GM23248 (cell line): Measurements from ENCODE around the gene WSB1. TPM values are rescaled to one million over a fixed set of nuclear protein-coding genes. Genes with fewer than 3 reads are reported as not detected.
A peak's percentile ranks its signal among the peaks of the same experiment; 100 is the strongest.

Experiments used
- DNase-seq: peaks from one replicate; pipeline ENCODE4 v3.0.0-alpha.2; 2015
- H2AFZ ChIP-seq: fragments of 200-600 bp; sonication (generic); 2 replicates; pipeline ENCODE4 v1.6.1; 2016; ENCODE audit warnings: antibody characterized with exemption
- H3F3A ChIP-seq: fragments of 200-600 bp; sonication (generic); 2 replicates; pipeline ENCODE4 v1.6.1; 2016; ENCODE audit warnings: mild to moderate bottlenecking, antibody characterized with exemption, mixed run types; ENCODE audit not compliant: insufficient read depth
- H3K27ac ChIP-seq: fragments of 200-600 bp; sonication (generic); 2 replicates; pipeline ENCODE4 v1.5.1; 2016; ENCODE audit warnings: mild to moderate bottlenecking
- H3K27me3 ChIP-seq: fragments of 200-600 bp; sonication (generic); replicated peaks from 2 replicates; pipeline ENCODE4 v1.6.1; 2016; ENCODE audit warnings: mild to moderate bottlenecking; ENCODE audit not compliant: insufficient read depth
- H3K36me3 ChIP-seq: fragments of 200-600 bp; sonication (generic); 2 replicates; pipeline ENCODE4 v1.6.1; 2016; ENCODE audit warnings: low read depth, mild to moderate bottlenecking
- H3K4me1 ChIP-seq: fragments of 200-600 bp; sonication (generic); 2 replicates; pipeline ENCODE4 v1.6.1; 2016; ENCODE audit warnings: mild to moderate bottlenecking; ENCODE audit not compliant: insufficient read depth
- H3K4me2 ChIP-seq: fragments of 200-600 bp; sonication (generic); one replicate; pipeline ENCODE4 v1.6.1; 2016; ENCODE audit warnings: mild to moderate bottlenecking; ENCODE audit not compliant: unreplicated experiment
- H3K4me3 ChIP-seq: fragments of 200-600 bp; sonication (generic); 2 replicates; pipeline ENCODE4 v1.5.1; 2016; ENCODE audit warnings: mild to moderate bottlenecking
- H3K79me2 ChIP-seq: fragments of 200-600 bp; sonication (generic); 2 replicates; pipeline ENCODE4 v1.6.1; 2016; ENCODE audit warnings: mild to moderate bottlenecking; ENCODE audit not compliant: insufficient read depth
- H3K9ac ChIP-seq: fragments of 200-600 bp; sonication (generic); 2 replicates; pipeline ENCODE4 v1.6.1; 2016; ENCODE audit warnings: mild to moderate bottlenecking
- H3K9me2 ChIP-seq: fragments of 200-600 bp; sonication (generic); 2 replicates; pipeline ENCODE4 v1.6.1; 2016; ENCODE audit warnings: mixed run types, mild to moderate bottlenecking, moderate library complexity; ENCODE audit not compliant: insufficient read depth
- H3K9me3 ChIP-seq: fragments of 200-600 bp; sonication (generic); one replicate; pipeline ENCODE4 v1.6.1; 2017; ENCODE audit warnings: low read depth
- H4K20me1 ChIP-seq: fragments of 200-600 bp; sonication (generic); 2 replicates; pipeline ENCODE4 v1.6.0; 2016; ENCODE audit not compliant: insufficient read depth
- EZH2 ChIP-seq: fragments of 200-600 bp; sonication (generic); IDR thresholded peaks from 2 replicates; pipeline ENCODE4 v1.6.1; 2018; ENCODE audit warnings: antibody characterized with exemption, mild to moderate bottlenecking; ENCODE audit not compliant: insufficient read depth, poor library complexity, severe bottlenecking
- EZH2phosphoT487 ChIP-seq: fragments of 200-600 bp; sonication (generic); IDR thresholded peaks from 2 replicates; pipeline ENCODE4 v1.6.1; 2018; ENCODE audit warnings: antibody characterized with exemption, moderate library complexity, mild to moderate bottlenecking, low read depth; ENCODE audit not compliant: insufficient read depth
- WGBS, 2 experiments: methylation state at CpG; one replicate each; pipeline ENCODE4 v1.1.6; 2015 to 2017; ENCODE audit warnings: low lambda C conversion rate in 2 of 2, low coverage in 1 of 2; ENCODE audit errors: missing lambda C conversion rate in 2 of 2; 5-methylcytosine and 5-hydroxymethylcytosine counted together
- in situ Hi-C: fragments of 300-500 bp; cut with MboI; formaldehyde crosslinking; loops from 2 replicates; pipeline ENCODE4 v1.15.0; 2020
- polyA plus RNA-seq: library from polyadenylated mRNA; unstranded; fragments of >200 nt; fragmentation: Nextera tagmentation; extraction: Ambion mirVana; gene quantifications from 2 replicates; pipeline ENCODE4 v1.2.1, GENCODE V29; 2016
- total RNA-seq: library from RNA; depleted of rRNA; stranded (reverse); fragments of >200 nt; shearing (Covaris generic); gene quantifications from 2 replicates; pipeline ENCODE4 v1.2.3, GENCODE V29; 2014

The WSB1 gene
- total and polyA plus RNA-seq, 2 experiments from 2014 or later = 127 to 135 TPM

- H3K36me3 ChIP-seq = no peaks in the 10 kb centered on the region
- no peak overlapping the region for H3K4me2 ChIP-seq
- no peaks in the 10 kb centered on the region for H3K79me2 ChIP-seq
- H2AFZ ChIP-seq = no peak overlapping the region
- 0 out of 2 replicates have a peak, but pooled peaks cover 6% of the 10 kb centered on the region for H3K4me1 ChIP-seq
- TF ChIP-seq EZH2phosphoT487 (no peak), EZH2 (no peak)
- H3K27me3 ChIP-seq = no peaks in the 10 kb centered on the region
- H3K9me2 ChIP-seq = no peaks in the 10 kb centered on the region
- in situ Hi-C loops = loop anchor here (10.0 kb wide), 1 partner anchor 269 kb away; no protein-coding TSS in a partner anchor
- WGBS, 2 experiments = 54 to 60% methylated on average over 3 of the region's 3 CpGs
- no peak overlapping the region for H3K4me3 ChIP-seq
- H3F3A ChIP-seq = 0 out of 2 replicates have a peak, but pooled peaks cover 14% of the 10 kb centered on the region
- H4K20me1 ChIP-seq = no peaks in the 10 kb centered on the region
- H3K9me3 ChIP-seq = no peaks in the 10 kb centered on the region
- DNase-seq = no peak
- H3K27ac ChIP-seq = no peak overlapping the region
- H3K9ac ChIP-seq = no peak overlapping the region
These were observed 42.3 kb downstream of the WSB1 start for GRCh38 chr17:27336184-27336583.

- 0 out of 2 replicates have a peak, but pooled peaks cover 5% of the 10 kb centered on the region for H3F3A ChIP-seq
- H3K9me2 ChIP-seq = no peaks in the 10 kb centered on the region
- DNase-seq = no peak
- no peaks in the 10 kb centered on the region for H3K9me3 ChIP-seq
- in situ Hi-C loops = loop anchor here (10.0 kb wide), 1 partner anchor 266 kb away; no protein-coding TSS in a partner anchor
- no peaks in the 10 kb centered on the region for H4K20me1 ChIP-seq
- WGBS, 2 experiments = 87 to 88% methylated on average over 9 of the region's 9 CpGs
- H2AFZ ChIP-seq = no peak overlapping the region
- no peak overlapping the region for H3K4me3 ChIP-seq
- 0 out of 2 replicates have a peak, but pooled peaks cover 4% of the 10 kb centered on the region for H3K4me1 ChIP-seq
- H3K4me2 ChIP-seq = no peak overlapping the region
- H3K79me2 ChIP-seq = no peaks in the 10 kb centered on the region
- no peak for TF ChIP-seq EZH2phosphoT487
- no peak overlapping the region for H3K9ac ChIP-seq
- H3K27me3 ChIP-seq = no peaks in the 10 kb centered on the region
- no peaks in the 10 kb centered on the region for H3K36me3 ChIP-seq
- no peak overlapping the region for H3K27ac ChIP-seq
These were observed 44.6 kb downstream of the WSB1 start for GRCh38 chr17:27338536-27338985.

GRCh38 chr17:27339198-27339835 is 45.4 kb downstream of the WSB1 start:
- no peak for DNase-seq
- Histone ChIP-seq H3K27me3 (no peaks in the 10 kb centered on the region), H3K79me2 (no peaks in the 10 kb centered on the region), H3K9me3 (no peaks in the 10 kb centered on the region), H3K4me1 (no peaks in the 10 kb centered on the region), H3K9ac (no peak overlapping the region), H2AFZ (no peak overlapping the region), H3F3A (no peaks in the 10 kb centered on the region), H3K27ac (no peak overlapping the region), H3K4me2 (no peak overlapping the region), H3K4me3 (no peak overlapping the region), H4K20me1 (no peaks in the 10 kb centered on the region), H3K36me3 (no peaks in the 10 kb centered on the region), H3K9me2 (no peaks in the 10 kb centered on the region)
- in situ Hi-C loops = loop anchor here (10.0 kb wide), 1 partner anchor 265 kb away; no protein-coding TSS in a partner anchor
- TF ChIP-seq EZH2 (no peak), EZH2phosphoT487 (no peak)
- WGBS, 2 experiments = 93 to 96% methylated on average over 9 of the region's 9 CpGs

- H2AFZ ChIP-seq = no peak overlapping the region
- no peak overlapping the region for H3K27ac ChIP-seq
- H3K27me3 ChIP-seq = no peaks in the 10 kb centered on the region
- no peak overlapping the region for H3K4me3 ChIP-seq
- in situ Hi-C loops = loop anchor here (10.0 kb wide), 2 partner anchors 155 to 265 kb away; no protein-coding TSS in a partner anchor
- H3K9me3 ChIP-seq = no peaks in the 10 kb centered on the region
- TF ChIP-seq EZH2 = no peak
- no peak for TF ChIP-seq EZH2phosphoT487
- H4K20me1 ChIP-seq = no peaks in the 10 kb centered on the region
- H3K4me1 ChIP-seq = no peaks in the 10 kb centered on the region
- H3F3A ChIP-seq = no peaks in the 10 kb centered on the region
- H3K9ac ChIP-seq = no peak overlapping the region
- H3K4me2 ChIP-seq = no peak overlapping the region
- DNase-seq = peak; percentile 46
- no peaks in the 10 kb centered on the region for H3K9me2 ChIP-seq
- 52 to 60% methylated on average over 2 of the region's 2 CpGs for whole genome bisulfite sequencing, 2 experiments
- no peaks in the 10 kb centered on the region for H3K36me3 ChIP-seq
- H3K79me2 ChIP-seq = no peaks in the 10 kb centered on the region
These were observed 46.1 kb downstream of the WSB1 start for GRCh38 chr17:27339836-27340550.
